Measurements from ENCODE around the gene NUP205.

Gene NUP205

DNA sequence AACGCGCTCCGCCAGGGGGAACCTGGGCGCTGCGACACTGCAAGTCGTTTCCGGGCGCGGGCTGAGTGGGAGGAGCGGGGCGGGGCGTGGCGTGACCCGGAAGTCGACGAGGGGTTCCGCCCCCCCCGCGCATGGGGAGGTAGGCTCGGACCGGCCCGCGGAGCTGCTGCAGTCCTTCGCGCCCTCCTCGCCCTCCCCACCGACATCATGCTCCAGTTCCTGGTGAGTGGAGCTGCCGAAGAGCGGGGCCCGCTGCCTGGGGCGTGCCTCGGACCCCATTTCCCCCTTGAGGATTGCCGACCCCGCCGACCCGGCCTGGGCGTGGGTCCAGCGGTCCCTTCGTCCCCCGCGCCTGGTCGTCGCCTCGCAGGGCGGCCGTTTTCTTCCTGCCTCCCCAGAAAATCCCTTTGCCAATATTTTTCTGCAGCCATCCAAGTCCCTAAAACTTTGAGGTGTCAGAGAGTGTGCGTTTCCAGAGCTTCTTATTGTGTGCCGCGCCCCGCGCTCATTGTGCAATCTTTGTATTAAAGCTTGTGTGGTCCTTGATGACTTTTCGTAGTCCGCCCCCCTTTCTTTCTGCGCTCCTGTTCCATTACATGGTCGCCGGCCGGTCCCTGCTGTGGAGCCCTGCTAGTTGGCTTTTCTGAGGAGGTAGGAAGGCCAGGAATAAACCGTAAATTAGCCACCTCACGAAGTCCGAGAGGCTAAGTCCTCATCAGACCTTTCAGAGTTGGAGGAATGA, 104.8 kb downstream of the NUP205 start, which contains the start of gene STMP1:
TSS of gene STMP1 (plus strand) at position 142 of the 742 bp plus-strand sequence.
- no peaks in the 10 kb centered on the region for H4K20me1 ChIP-seq (ENCODE audit: insufficient read depth)
- H3K27ac ChIP-seq: peak within 1 kb of the TSS; percentile 35
- TF ChIP-seq, protein P1, sequence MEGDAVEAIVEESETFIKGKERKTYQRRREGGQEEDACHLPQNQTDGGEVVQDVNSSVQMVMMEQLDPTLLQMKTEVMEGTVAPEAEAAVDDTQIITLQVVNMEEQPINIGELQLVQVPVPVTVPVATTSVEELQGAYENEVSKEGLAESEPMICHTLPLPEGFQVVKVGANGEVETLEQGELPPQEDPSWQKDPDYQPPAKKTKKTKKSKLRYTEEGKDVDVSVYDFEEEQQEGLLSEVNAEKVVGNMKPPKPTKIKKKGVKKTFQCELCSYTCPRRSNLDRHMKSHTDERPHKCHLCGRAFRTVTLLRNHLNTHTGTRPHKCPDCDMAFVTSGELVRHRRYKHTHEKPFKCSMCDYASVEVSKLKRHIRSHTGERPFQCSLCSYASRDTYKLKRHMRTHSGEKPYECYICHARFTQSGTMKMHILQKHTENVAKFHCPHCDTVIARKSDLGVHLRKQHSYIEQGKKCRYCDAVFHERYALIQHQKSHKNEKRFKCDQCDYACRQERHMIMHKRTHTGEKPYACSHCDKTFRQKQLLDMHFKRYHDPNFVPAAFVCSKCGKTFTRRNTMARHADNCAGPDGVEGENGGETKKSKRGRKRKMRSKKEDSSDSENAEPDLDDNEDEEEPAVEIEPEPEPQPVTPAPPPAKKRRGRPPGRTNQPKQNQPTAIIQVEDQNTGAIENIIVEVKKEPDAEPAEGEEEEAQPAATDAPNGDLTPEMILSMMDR (conservative IDR thresholded peaks at IDR 0.05; ENCODE audit: low read depth, low read length): no peak; the same call in 1 of the 2 replicates
- H3K36me3 ChIP-seq (ENCODE audit: insufficient read depth): no peaks in the 10 kb centered on the region
- no peaks in the 10 kb centered on the region for H3K27me3 ChIP-seq (ENCODE audit: insufficient read depth, low read depth)
- H2AFZ ChIP-seq (ENCODE audit: low read depth): peak within 1 kb of the TSS; percentile 85
- peaks cover 12% of the 10 kb centered on the region for H3K4me1 ChIP-seq (ENCODE audit: low read depth, poor library complexity, severe bottlenecking)
- peak within 1 kb of the TSS; percentile 80 for H3K4me2 ChIP-seq
- peak within 1 kb of the TSS; percentile 76 for H3K9ac ChIP-seq
- peaks cover 36% of the 10 kb centered on the region; the same call in 1 of the 2 replicates for H3K79me2 ChIP-seq (ENCODE audit: insufficient read depth, low read depth)
- peak within 1 kb of the TSS; percentile 84 for H3K4me3 ChIP-seq (IDR thresholded peaks at IDR 0.05; ENCODE audit: insufficient read depth, low read depth, low read length)

DNA sequence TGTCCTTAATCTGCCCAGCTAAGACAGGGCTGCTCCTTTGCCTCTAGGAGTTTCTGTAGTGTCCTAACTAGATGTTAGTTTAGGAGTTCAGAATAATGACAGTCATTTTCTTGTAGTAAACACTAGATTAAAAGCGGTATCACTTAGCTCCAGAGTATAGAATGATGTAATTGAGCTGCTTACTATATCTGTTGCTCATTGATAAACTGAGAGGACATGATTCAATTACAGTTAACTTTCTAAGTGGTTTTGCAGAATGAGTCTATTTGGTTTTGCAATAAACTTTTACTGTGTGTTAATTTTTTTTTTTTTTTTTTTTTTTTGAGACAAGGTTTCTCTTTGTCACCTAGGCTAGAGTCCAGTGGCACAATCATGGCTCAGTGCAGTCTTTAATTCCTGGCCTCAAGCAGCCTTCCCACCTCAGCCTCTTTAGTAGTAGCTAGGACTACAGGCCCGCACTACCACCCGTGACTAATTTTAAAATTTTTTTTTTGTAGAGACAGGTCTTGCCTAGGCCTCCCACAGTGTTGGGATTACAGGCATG, 106.4 kb downstream of the NUP205 start:
- TF ChIP-seq, protein P1 (conservative IDR thresholded peaks at IDR 0.05; ENCODE audit: low read depth, low read length): no peak
- no peaks in the 10 kb centered on the region for H3K36me3 ChIP-seq (ENCODE audit: insufficient read depth)
- peaks cover 12% of the 10 kb centered on the region for H3K4me1 ChIP-seq (ENCODE audit: low read depth, poor library complexity, severe bottlenecking)
- no peak overlapping the region for H3K4me3 ChIP-seq (IDR thresholded peaks at IDR 0.05; ENCODE audit: insufficient read depth, low read depth, low read length)
- H3K9ac ChIP-seq: no peak overlapping the region
- no peak overlapping the region; the same call in 1 of the 2 replicates for H3K4me2 ChIP-seq
- peaks cover 44% of the 10 kb centered on the region; the same call in 1 of the 2 replicates for H3K79me2 ChIP-seq (ENCODE audit: insufficient read depth, low read depth)
- H3K27me3 ChIP-seq (ENCODE audit: insufficient read depth, low read depth): no peaks in the 10 kb centered on the region
- H2AFZ ChIP-seq (ENCODE audit: low read depth): no peak overlapping the region
- H3K27ac ChIP-seq: no peak overlapping the region
- no peaks in the 10 kb centered on the region for H4K20me1 ChIP-seq (ENCODE audit: insufficient read depth)

GRCh38 chr7:135665042-135665441, 107.3 kb downstream of the NUP205 start:
- no peak overlapping the region for H3K4me2 ChIP-seq

DNA sequence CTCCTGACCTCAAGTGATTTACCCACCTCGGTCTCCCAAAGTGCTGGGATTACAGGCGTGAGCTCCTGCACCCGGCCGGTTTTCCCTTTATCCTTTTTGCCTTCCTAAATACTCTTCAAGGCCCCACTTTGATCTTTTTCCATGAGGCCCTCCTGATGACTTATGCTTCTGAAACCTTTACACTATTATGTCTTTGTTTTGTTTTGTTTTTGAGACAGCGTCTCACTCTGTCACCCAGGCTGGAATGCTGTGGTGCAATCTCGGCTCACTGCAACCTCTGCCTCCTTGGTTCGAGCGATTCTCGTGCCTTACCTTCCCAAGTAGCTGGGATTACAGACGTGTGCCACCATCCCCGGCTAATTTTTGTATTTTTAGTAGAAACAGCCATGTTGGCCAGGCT, 108.4 kb downstream of the NUP205 start:
- Histone ChIP-seq H3K4me3 (IDR thresholded peaks at IDR 0.05; ENCODE audit: insufficient read depth, low read depth, low read length) (no peak overlapping the region), H3K4me1 (ENCODE audit: low read depth, poor library complexity, severe bottlenecking) (peaks cover 17% of the 10 kb centered on the region), H3K27me3 (ENCODE audit: insufficient read depth, low read depth) (no peaks in the 10 kb centered on the region), H3K9ac (no peak overlapping the region), H3K79me2 (ENCODE audit: insufficient read depth, low read depth) (peaks cover 44% of the 10 kb centered on the region; the same call in 1 of the 2 replicates), H3K27ac (no peak overlapping the region), H3K36me3 (ENCODE audit: insufficient read depth) (no peaks in the 10 kb centered on the region), H4K20me1 (ENCODE audit: insufficient read depth) (no peaks in the 10 kb centered on the region), H2AFZ (ENCODE audit: low read depth) (no peak overlapping the region), H3K4me2 (no peak overlapping the region)
- TF ChIP-seq, protein P1 (conservative IDR thresholded peaks at IDR 0.05; ENCODE audit: low read depth, low read length): no peak

More at GRCh38 chr7:135665042-135665441, 107.3 kb downstream of the NUP205 start:
- H3K27ac ChIP-seq: no peak overlapping the region
- peaks cover 17% of the 10 kb centered on the region for H3K4me1 ChIP-seq (ENCODE audit: low read depth, poor library complexity, severe bottlenecking)
- no peak overlapping the region for H3K9ac ChIP-seq
- no peaks in the 10 kb centered on the region for H3K36me3 ChIP-seq (ENCODE audit: insufficient read depth)
- peaks cover 44% of the 10 kb centered on the region; the same call in 1 of the 2 replicates for H3K79me2 ChIP-seq (ENCODE audit: insufficient read depth, low read depth)
- TF ChIP-seq, protein P1 (conservative IDR thresholded peaks at IDR 0.05; ENCODE audit: low read depth, low read length): no peak
- no peaks in the 10 kb centered on the region for H4K20me1 ChIP-seq (ENCODE audit: insufficient read depth)
- no peaks in the 10 kb centered on the region for H3K27me3 ChIP-seq (ENCODE audit: insufficient read depth, low read depth)
- H3K4me3 ChIP-seq (IDR thresholded peaks at IDR 0.05; ENCODE audit: insufficient read depth, low read depth, low read length): no peak overlapping the region
- no peak overlapping the region for H2AFZ ChIP-seq (ENCODE audit: low read depth)

Measured in KMS-11 (cell line).